ENCODE data around the gene LEKR1.

DNA sequence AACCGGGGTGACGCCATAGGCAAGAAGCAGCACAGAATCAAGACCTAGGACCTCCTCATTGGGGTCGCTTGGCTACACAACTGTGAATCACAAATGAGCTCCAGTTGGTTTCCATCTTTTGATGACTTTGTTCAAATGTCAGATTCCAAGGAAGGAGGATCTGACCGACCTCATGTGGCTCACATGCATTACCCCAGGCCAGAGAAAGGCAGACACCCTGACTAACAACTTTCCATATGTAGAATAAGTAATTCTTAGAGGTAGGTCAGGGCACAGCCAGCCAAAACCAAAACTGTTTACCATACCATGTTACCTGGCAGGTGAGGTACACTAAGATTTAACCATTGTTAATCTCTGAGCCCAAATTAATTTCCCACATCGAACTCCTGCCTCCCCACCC, 237.3 kb downstream of the LEKR1 start:
- TF ChIP-seq CTCF (IDR thresholded peaks at IDR 0.05; ENCODE audit: borderline replicate concordance, extremely low read depth, low read length, poor library complexity, severe bottlenecking) (no peak), EZH2 (IDR thresholded peaks at IDR 0.05; ENCODE audit: borderline replicate concordance, low read depth, low read length, severe bottlenecking) (no peak)

Measured in DND-41 (cell line).